Hematopoietic multipotent progenitor cell (in vitro differentiated cells): ENCODE measurements around the gene CLIC5. TPM values are rescaled to one million over a fixed set of nuclear protein-coding genes. Genes with fewer than 3 reads are reported as not detected.
A peak's percentile ranks its signal among the peaks of the same experiment; 100 is the strongest.

Source experiments
- DNase-seq, 3 donors: peaks; one replicate each; pipeline ENCODE4 v3.0.0-alpha.2; 2011 to 2015; ENCODE audit warnings: low read depth in 2 of 3, low spot score in 2 of 3
- total RNA-seq: library from RNA; depleted of rRNA; stranded (reverse); fragments of >200 nt; gene quantifications from one replicate; pipeline ENCODE4 v1.2.3, GENCODE V29; 2012

CLIC5 gene
- total RNA-seq, 1 donor: under 0.01 TPM

GRCh38 chr6:45900808-45901752, 114.6 kb downstream of the CLIC5 start:
- no peak for DNase-seq

GRCh38 chr6:45899683-45899946, 116.0 kb downstream of the CLIC5 start:
- no peak for DNase-seq

DNA sequence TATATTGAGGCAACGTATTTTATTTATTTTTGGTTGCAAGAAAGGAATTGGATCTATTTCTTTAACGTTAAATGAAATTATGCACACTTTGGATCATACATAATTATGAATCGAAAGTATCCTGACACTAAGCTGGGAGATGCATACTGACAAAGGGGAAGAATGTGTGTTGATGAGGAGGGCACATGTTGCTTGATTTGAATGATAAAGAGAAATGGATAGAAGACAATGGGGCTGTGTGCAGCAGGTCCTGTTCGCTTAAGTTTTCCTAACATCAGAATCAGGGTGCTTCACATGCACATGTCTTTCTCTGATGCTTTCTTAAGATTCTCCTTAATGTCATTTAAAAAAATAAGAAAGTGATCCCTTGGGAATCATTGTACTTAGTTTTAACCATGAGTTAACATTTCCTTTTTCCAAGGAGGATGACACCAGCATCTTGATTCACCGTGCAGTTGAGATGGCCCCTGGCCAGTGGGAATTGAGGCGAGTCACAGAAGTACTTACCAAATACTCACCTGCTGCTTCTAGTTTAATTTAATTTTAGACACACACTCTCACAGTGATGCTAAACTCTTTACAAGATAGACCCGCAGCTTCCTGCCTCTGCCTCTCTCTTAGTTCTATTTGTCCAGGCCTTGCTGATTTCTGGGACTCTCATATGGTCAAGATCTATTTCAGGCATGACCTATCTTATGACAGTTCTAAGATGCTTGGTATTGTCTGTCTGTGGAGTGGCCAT, 116.5 kb downstream of the CLIC5 start:
- no peak for DNase-seq

- DNase-seq: no peak
Observed at GRCh38 chr6:45896783-45897441, 118.7 kb downstream of the CLIC5 start.

GRCh38 chr6:45895569-45895968, 120.1 kb downstream of the CLIC5 start:
- DNase-seq: no peak

- DNase-seq: peak in 1 of 3 donors; percentile 34
Observed at GRCh38 chr6:45892696-45893245, 122.9 kb downstream of the CLIC5 start.

DNA sequence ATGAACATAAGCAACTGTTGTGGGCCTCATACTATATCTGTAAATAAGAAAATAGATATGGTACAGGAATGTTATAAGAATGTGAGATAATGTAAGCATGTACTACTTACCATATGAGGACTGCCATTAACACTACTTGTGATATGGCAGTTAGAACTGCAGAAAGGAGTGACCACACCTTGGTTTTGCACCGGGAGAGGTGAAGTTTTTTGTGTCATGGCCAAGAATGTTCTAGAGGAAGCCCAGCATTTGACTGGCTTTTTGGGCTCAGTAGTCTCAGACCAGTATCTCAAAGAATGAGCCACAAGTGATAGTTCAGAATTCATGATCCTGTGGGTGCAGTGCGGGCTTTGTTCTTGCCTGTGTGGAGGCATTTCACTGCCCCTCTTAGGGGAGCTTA, 123.5 kb downstream of the CLIC5 start:
- DNase-seq: no peak

DNA sequence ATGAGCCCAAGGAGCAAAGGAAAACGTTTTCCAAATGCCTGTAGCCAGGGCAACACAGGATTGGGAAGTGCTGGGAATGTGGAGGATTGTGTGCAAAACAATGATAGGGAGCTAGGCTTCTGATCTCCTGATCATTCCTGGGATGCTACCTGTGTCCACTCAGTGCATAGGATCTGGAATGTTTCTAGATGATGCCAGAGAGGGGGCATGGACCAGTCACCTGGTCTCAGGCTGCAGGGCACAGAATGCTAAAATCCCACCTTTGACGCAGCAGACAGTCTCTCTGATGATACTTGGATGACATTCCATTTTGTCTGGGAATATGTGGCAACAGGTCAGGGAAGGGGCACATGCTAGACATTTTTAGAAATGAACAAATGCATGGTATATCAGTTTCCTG, 128.9 kb downstream of the CLIC5 start:
- DNase-seq: no peak

- no peak for DNase-seq
Observed at GRCh38 chr6:45884336-45884735, 131.3 kb downstream of the CLIC5 start.

DNA sequence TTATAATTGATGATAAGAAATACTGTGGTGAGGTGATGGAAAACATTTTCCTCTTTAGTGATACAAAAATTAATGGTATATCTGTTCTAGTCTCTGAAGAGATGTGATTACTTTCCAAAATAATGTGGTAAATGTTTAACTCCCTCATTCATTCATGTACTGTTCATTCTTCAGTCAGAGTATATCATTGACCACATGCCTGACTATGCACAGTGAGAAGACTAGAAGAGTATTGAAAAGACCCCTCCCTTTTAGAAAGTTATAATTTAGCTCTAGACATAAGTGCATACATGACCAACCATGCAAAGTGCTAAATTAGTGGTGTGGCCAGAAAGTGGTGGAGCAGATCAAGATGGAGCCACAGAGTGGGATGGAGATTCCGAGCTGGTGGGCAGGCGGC, 133.0 kb downstream of the CLIC5 start:
- no peak for DNase-seq

GRCh38 chr6:45881705-45882467, 133.8 kb downstream of the CLIC5 start:
- no peak for DNase-seq

GRCh38 chr6:45880676-45881075, 135.0 kb downstream of the CLIC5 start:
- no peak for DNase-seq

- DNase-seq: no peak
Observed at GRCh38 chr6:45880159-45880558, 135.5 kb downstream of the CLIC5 start.

DNA sequence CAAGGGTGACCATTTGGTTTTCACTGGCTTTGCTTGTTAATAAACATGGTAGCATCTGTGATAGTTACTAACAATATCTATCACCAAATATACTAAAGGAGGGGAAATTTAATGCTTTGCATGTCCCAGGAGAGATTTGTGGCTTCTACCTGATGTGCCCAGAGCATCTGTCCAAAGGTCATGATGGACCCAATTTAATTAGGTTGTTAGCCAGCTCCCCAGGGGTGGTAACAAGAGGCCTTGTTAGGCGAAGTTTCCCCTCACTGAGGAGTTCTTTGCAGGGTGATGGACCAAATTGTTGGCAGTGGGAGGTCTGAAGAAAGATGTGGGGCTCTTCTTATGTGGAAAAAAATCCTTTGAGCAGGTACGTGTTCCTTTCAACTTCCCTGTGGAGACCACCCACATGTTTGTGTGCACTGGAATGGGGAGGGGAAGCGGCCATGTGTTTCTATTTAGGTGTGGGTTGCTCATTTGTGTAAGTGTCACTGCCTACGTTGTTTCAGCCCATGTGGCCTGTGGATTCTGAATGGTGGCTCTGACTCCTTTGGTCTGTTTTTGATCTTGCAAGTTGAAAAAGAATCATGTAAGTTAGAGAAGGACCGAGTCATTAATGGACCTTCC, 137.6 kb downstream of the CLIC5 start:
- no peak for DNase-seq

- DNase-seq: no peak
Observed at GRCh38 chr6:45872827-45873365, 142.8 kb downstream of the CLIC5 start.

DNA sequence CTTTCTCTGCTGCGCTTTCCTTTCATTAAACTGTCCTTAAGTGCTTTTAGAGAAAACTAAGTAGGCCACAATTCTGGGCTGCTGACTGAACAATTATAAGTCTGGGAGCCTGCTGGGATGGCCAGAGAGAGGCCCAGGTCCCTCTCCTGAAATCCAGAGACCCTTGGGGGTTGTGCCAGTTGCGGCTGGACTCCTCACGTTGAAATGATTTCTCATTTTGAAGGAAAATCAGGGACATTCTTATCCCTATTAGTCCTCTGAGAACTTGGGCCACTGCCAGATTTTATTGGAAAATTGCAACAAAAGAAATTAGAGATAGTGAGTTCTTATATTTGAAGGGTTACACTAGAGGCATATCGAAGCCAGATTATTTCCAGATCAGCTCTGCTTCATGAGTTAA, 145.1 kb downstream of the CLIC5 start:
- no peak for DNase-seq

DNA sequence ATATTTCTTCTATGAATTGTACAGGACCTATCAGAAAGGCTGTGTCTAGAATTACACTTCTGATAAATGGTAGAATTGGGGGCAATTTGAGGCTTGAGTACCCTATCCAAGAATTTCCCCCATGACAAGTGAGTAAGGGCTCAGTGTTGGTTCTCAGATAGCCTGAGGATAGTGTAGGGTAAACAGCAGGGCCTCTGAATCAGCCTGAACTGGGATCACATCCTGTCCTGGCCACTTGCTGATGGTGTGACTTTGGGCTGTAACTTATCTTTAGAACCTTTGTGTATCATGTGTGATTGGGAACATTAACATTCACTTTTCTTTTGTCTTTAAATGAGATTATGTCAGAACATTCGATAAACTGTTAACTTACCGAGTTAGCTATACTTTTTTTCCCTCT, 151.0 kb downstream of the CLIC5 start:
- no peak for DNase-seq

GRCh38 chr6:45858691-45859090, 157.0 kb downstream of the CLIC5 start:
- no peak for DNase-seq

- DNase-seq: no peak
Observed at GRCh38 chr6:45857827-45858226, 157.8 kb downstream of the CLIC5 start.
